ENCODE results near the gene NPDC1. TPM values are rescaled to one million over a fixed set of nuclear protein-coding genes. Genes with fewer than 3 reads are reported as not detected.

Gene NPDC1
- total and polyA plus RNA-seq, 2 of the 8 experiments (the other 6 are each of a cell fraction or from before 2014, with no cell fraction given): 26.2 to 44.1 TPM

DNA sequence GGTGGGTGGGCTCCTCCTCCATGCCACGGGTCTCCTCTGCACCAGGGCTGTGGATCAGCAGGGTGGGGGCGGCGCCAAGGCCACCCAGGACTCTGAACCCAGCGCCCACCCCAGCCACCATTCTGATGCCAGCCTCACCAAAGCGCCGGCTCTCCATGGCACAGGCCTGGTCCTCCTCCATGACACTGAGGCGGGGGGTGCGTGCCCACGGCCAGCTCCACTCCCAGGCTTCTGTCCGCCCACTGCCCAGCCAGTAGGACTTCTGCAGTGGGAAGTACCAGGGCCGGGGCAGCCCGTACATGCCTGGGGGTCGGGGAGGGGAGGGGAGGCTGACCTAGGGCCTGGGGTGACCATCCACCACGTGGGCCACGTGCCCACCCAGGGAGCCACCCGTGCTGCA, 29.5 kb downstream of the NPDC1 start (continued):
- no peak for TF ChIP-seq CHD7 (IDR thresholded peaks at IDR 0.05; ENCODE audit: insufficient replicate concordance, low read length)
- TF ChIP-seq EZH2 (IDR thresholded peaks at IDR 0.05; ENCODE audit: low read depth, low read length, severe bottlenecking): no peak
- TF ChIP-seq RNF2 (IDR thresholded peaks at IDR 0.05; ENCODE audit: borderline replicate concordance, low read depth, low read length, missing control alignments, poor library complexity, severe bottlenecking): no peak
- no peak for TF ChIP-seq TAF7 (optimal IDR thresholded peaks at IDR 0.05; ENCODE audit: borderline replicate concordance, low read depth, low read length)
- TF ChIP-seq TEAD4 (IDR thresholded peaks at IDR 0.05; ENCODE audit: low read depth, low read length): no peak
- no peak for TF ChIP-seq SIN3A (conservative IDR thresholded peaks at IDR 0.05 in 1 of 2, IDR thresholded peaks at IDR 0.05 in 1 of 2; ENCODE audit: low read depth in 1 of 2, low read length in 2 of 2)
- TF ChIP-seq CTBP2 (IDR thresholded peaks at IDR 0.05; ENCODE audit: borderline replicate concordance, insufficient read depth, insufficient read length, low read length): no peak
